Memory B cell (primary cell): Measurements from ENCODE around the gene RAF1.

Source experiments
- ATAC-seq: fragments of 150-1000 bp; cut with Tn5 transposase; 2 replicates; pipeline ENCODE4 v1.10.0; 2021; ENCODE audit warnings: low read depth, mild to moderate bottlenecking, moderate library complexity
- DNase-seq, 2 donors: peaks; one replicate each; pipeline ENCODE4 v3.0.0; 2022; ENCODE audit warnings: low spot score in 2 of 2
- H3K27ac Mint-ChIP-seq: one replicate; pipeline ENCODE4 v1.8.0; 2022; ENCODE audit warnings: mild to moderate bottlenecking, moderate library complexity, mixed read lengths
- H3K27me3 Mint-ChIP-seq: one replicate; pipeline ENCODE4 v1.8.0; 2022; ENCODE audit warnings: mixed read lengths
- H3K36me3 Mint-ChIP-seq: one replicate; pipeline ENCODE4 v1.8.0; 2022; ENCODE audit warnings: mild to moderate bottlenecking, mixed read lengths
- H3K4me1 Mint-ChIP-seq: one replicate; pipeline ENCODE4 v1.8.0; 2022; ENCODE audit warnings: mixed read lengths
- H3K4me3 Mint-ChIP-seq: one replicate; pipeline ENCODE4 v1.8.0; 2022; ENCODE audit warnings: mild to moderate bottlenecking, moderate library complexity, mixed read lengths
- H3K9me3 Mint-ChIP-seq: one replicate; pipeline ENCODE4 v1.8.0; 2022; ENCODE audit warnings: mixed read lengths

RAF1 gene

DNA sequence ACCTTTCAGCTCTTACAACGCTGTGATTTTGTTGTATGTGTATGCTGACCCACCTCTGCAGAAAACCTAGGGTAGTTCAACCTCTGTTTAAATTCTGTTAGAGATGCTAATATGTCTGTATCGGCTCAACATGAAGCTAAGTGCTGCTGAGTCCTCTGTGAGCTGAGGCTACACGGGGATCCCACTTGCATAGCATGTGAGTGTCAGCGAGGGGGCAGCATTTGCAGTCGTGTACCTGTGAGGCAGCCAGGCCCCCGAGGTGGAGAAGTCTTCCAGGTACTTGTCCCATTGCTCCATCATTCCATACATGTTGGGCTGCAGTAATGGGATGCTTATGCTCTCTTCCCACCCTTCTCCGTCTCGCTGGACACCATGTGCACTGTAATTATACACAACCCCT lies 122.3 kb downstream of the RAF1 start:
- DNase-seq, result no peak
- ATAC-seq, result no peak
- Mint-ChIP-seq H3K36me3 (no peaks in the 10 kb centered on the region), H3K27ac (no peak overlapping the region), H3K4me1 (no peaks in the 10 kb centered on the region), H3K27me3 (no peaks in the 10 kb centered on the region), H3K9me3 (no peaks in the 10 kb centered on the region), H3K4me3 (no peak overlapping the region)

DNA sequence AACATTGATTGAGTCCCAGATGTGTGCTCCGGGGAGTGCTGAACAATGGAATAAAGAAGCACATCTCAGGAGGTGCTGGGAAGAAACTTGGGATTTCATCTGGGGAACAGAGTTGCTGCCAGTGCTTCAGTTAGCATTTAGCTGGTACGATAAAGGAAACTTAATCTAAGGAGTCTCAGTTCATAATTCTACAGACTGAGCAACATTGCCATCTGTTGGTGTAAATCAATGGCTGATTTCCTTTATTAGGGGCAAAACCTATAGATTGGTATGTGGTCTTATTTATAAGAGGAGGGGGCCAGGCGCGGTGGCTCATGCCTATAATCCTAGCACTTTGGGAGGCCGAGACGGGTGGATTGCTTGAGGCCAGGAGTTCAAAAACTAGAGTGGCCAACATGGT lies 127.5 kb downstream of the RAF1 start:
- Mint-ChIP-seq H3K27ac (no peak overlapping the region), H3K27me3 (no peaks in the 10 kb centered on the region), H3K36me3 (peaks cover 8% of the 10 kb centered on the region), H3K9me3 (no peaks in the 10 kb centered on the region), H3K4me1 (no peaks in the 10 kb centered on the region), H3K4me3 (no peak overlapping the region)
- ATAC-seq (no peak), DNase-seq (no peak)
